Karpas-422 (cell line): ENCODE data around the gene PLA2G2E. TPM values are rescaled to one million over a fixed set of nuclear protein-coding genes. Genes with fewer than 3 reads are reported as not detected.
"Not testable (repeated sequence)": the region's sequence is repeated elsewhere in the genome, so short reads cannot be mapped to it uniquely, and the experiment has no call there.

Source experiments
- DNase-seq: peaks from one replicate; pipeline ENCODE4 v3.0.0-alpha.2; 2015
- H2AFZ ChIP-seq: fragments of 200-600 bp; sonication (generic); 2 replicates; pipeline ENCODE4 v1.6.1; 2014; ENCODE audit warnings: antibody characterized with exemption, low read length, mixed read lengths
- H3K27ac ChIP-seq: fragments of 200-600 bp; sonication (generic); 2 replicates; pipeline ENCODE4 v1.5.1; 2014; ENCODE audit warnings: mild to moderate bottlenecking, low read length, moderate library complexity
- H3K27me3 ChIP-seq: fragments of 200-600 bp; sonication (generic); 2 replicates; pipeline ENCODE4 v1.6.1; 2014; ENCODE audit warnings: low read length, mixed read lengths
- H3K36me3 ChIP-seq: fragments of 200-600 bp; sonication (generic); 2 replicates; pipeline ENCODE4 v1.6.1; 2014; ENCODE audit warnings: low read length, mixed read lengths; ENCODE audit not compliant: insufficient read depth
- H3K4me1 ChIP-seq: fragments of 200-600 bp; sonication (generic); 2 replicates; pipeline ENCODE4 v1.6.1; 2014; ENCODE audit warnings: mild to moderate bottlenecking, low read length, mixed read lengths
- H3K4me2 ChIP-seq: fragments of 200-600 bp; sonication (generic); 2 replicates; pipeline ENCODE4 v1.6.1; 2014; ENCODE audit warnings: low read length, low read depth, mild to moderate bottlenecking; ENCODE audit not compliant: poor library complexity, severe bottlenecking
- H3K4me3 ChIP-seq: fragments of 200-600 bp; sonication (generic); 2 replicates; pipeline ENCODE4 v1.5.1; 2014; ENCODE audit warnings: mild to moderate bottlenecking, antibody characterized with exemption, low read length, mixed read lengths
- H3K79me2 ChIP-seq: fragments of 200-600 bp; sonication (generic); 2 replicates; pipeline ENCODE4 v1.6.1; 2014; ENCODE audit warnings: mild to moderate bottlenecking, low read length, mixed read lengths
- H3K9ac ChIP-seq: fragments of 200-600 bp; sonication (generic); 2 replicates; pipeline ENCODE4 v1.6.0; 2014; ENCODE audit warnings: low read length
- H3K9me2 ChIP-seq: fragments of 200-600 bp; sonication (generic), shearing (Covaris generic); replicated peaks from 2 replicates; pipeline ENCODE4 v1.6.0; 2014; ENCODE audit warnings: mild to moderate bottlenecking, low read length, moderate library complexity; ENCODE audit not compliant: insufficient read depth
- H3K9me3 ChIP-seq: fragments of 300-700, 200-600 bp; sonication (generic); 2 replicates; pipeline ENCODE4 v1.6.1; 2014; ENCODE audit warnings: low read length, mixed read lengths
- H4K20me1 ChIP-seq: fragments of 200-600 bp; sonication (generic); 2 replicates; pipeline ENCODE4 v1.6.1; 2014; ENCODE audit warnings: mild to moderate bottlenecking, antibody characterized with exemption, low read length, low read depth; ENCODE audit not compliant: insufficient read depth
- total RNA-seq: library from RNA; depleted of rRNA; stranded (reverse); fragments of >200 nt; shearing (Covaris generic); gene quantifications from 2 replicates; pipeline ENCODE4 v1.2.3, GENCODE V29; 2014; ENCODE audit warnings: low replicate concordance

PLA2G2E gene
- total RNA-seq, 1 experiment from 2014 or later = not detected

GRCh38 chr1:19941206-19941568 lies 17.8 kb upstream of the PLA2G2E start:
- no peaks in the 10 kb centered on the region for H4K20me1 ChIP-seq
- H3K27me3 ChIP-seq = no peaks in the 10 kb centered on the region
- H3K4me1 ChIP-seq = no peaks in the 10 kb centered on the region
- no peaks in the 10 kb centered on the region for H3K79me2 ChIP-seq
- no peak overlapping the region for H3K27ac ChIP-seq
- H3K36me3 ChIP-seq = no peaks in the 10 kb centered on the region
- DNase-seq = no peak
- H2AFZ ChIP-seq = no peak overlapping the region
- H3K9me2 ChIP-seq = no peaks in the 10 kb centered on the region
- H3K4me3 ChIP-seq = no peak overlapping the region
- H3K9ac ChIP-seq = no peak overlapping the region
- no peak overlapping the region for H3K4me2 ChIP-seq
- H3K9me3 ChIP-seq = no peaks in the 10 kb centered on the region

DNA sequence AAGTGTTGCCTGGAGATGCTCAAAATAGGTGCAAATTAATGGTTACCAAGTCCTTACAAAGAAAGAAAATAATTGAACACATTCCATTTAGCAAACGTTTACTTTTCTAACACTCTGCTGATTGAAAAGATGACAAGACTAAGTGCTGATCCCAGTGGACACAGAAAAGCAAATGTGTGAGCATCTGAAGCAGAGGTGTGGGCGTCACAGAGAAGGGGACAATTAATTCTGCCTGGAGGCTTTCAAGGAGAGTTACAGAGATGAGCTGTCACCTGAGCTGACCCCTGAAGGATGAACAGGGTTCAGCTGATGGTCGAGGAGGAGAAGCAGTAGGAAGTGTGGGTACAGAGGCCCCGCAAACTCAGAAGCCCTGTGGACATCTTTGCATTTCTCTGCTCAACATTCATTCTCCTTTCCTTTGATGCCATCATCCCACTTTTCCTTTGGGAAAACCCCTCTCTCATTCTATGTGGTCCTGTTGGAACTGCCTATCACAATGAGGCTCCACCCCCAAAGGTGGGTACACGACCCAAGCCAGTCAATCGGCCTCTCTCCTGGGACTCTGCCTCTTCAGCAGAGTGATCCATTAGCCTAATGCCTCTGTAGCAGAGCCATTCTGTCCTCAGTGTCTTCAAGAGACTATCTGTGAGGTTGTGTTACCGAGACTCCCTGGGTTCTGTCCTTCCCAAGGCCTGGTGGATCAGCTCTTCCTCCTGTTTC lies 17.2 kb upstream of the PLA2G2E start:
- Histone ChIP-seq H3K27me3 (no peaks in the 10 kb centered on the region), H3K4me2 (no peak overlapping the region), H3K9me2 (no peaks in the 10 kb centered on the region), H3K4me1 (no peaks in the 10 kb centered on the region), H3K4me3 (no peak overlapping the region), H3K9ac (no peak overlapping the region), H3K36me3 (no peaks in the 10 kb centered on the region), H4K20me1 (no peaks in the 10 kb centered on the region), H3K79me2 (no peaks in the 10 kb centered on the region), H3K9me3 (no peaks in the 10 kb centered on the region), H3K27ac (no peak overlapping the region), H2AFZ (no peak overlapping the region)
- DNase-seq = no peak

DNA sequence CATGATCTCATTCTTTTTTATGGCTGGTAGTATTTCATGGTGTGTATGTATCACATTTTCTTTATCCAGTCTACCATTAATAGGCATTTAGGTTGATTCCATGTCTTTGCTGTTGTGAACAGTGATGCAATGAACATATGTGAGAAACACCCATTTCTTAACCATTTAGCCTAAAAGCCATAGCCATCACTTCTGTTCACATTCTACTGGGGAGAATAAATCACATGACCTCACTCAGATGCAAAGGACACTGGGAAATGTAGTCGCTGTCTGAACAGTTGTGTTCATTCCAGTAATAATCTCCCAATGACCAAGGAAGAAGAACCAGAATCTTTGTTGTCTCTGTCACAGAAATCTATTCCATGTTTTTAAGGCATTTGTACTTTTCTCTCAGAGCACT lies 15.1 kb upstream of the PLA2G2E start:
- Histone ChIP-seq H3K4me3 (no peak overlapping the region), H3K4me1 (no peaks in the 10 kb centered on the region), H3K36me3 (no peaks in the 10 kb centered on the region), H3K4me2 (no peak overlapping the region), H3K27me3 (no peaks in the 10 kb centered on the region), H3K9me3 (no peaks in the 10 kb centered on the region), H3K27ac (no peak overlapping the region), H4K20me1 (no peaks in the 10 kb centered on the region), H3K9ac (no peak overlapping the region), H3K79me2 (no peaks in the 10 kb centered on the region), H3K9me2 (no peaks in the 10 kb centered on the region), H2AFZ (no peak overlapping the region; the same call in 1 of the 2 replicates)
- peak; percentile 45 for DNase-seq

DNA sequence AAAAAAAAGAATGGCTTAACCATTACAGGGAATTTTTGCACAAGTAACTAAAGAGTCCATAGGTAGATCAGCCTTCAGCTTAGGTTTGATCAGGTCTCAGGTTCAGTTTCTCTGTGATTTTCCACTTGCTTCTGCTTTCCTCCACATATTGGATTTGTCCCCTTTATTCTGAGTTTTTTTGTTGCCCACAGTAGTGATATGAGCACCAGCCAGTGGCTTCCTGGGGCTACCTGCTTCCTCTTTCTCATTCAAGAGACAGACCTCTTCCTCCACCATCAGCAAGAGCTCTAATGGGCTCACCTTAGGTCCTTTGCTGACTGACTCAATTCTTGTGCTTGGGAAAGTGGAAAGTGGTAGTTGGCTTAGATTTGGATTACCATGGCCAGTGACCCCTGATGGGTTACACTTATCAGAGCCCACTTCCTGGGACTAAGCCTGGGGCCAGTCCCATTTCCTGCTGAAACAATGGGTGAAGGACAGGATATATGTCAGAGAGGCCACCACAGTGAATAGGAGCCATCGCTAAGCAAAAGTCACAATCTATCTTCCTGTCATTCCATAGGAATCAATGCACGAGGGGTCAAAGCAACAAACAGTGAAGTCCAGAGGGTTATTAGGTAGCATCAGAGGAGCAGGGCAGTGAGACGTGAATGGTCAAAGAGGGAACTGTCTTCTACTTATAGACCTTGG lies 12.8 kb upstream of the PLA2G2E start:
- Histone ChIP-seq H3K9ac (no peak overlapping the region), H3K4me3 (no peak overlapping the region), H3K4me1 (no peaks in the 10 kb centered on the region), H4K20me1 (no peaks in the 10 kb centered on the region), H3K79me2 (no peaks in the 10 kb centered on the region), H3K36me3 (no peaks in the 10 kb centered on the region), H3K9me3 (peaks cover 11% of the 10 kb centered on the region), H3K27ac (no peak overlapping the region), H3K4me2 (no peak overlapping the region), H3K9me2 (no peaks in the 10 kb centered on the region), H3K27me3 (no peaks in the 10 kb centered on the region; the same call in 1 of the 2 replicates), H2AFZ (no peak overlapping the region)
- DNase-seq = no peak

GRCh38 chr1:19934336-19934735 lies 10.9 kb upstream of the PLA2G2E start:
- H3K4me3 ChIP-seq = no peak overlapping the region
- no peak overlapping the region for H3K4me2 ChIP-seq
- no peaks in the 10 kb centered on the region for H3K4me1 ChIP-seq
- peaks cover 11% of the 10 kb centered on the region for H3K9me3 ChIP-seq
- H2AFZ ChIP-seq = no peak overlapping the region
- no peaks in the 10 kb centered on the region for H3K9me2 ChIP-seq
- H4K20me1 ChIP-seq = no peaks in the 10 kb centered on the region
- DNase-seq = no peak
- no peaks in the 10 kb centered on the region for H3K36me3 ChIP-seq
- H3K79me2 ChIP-seq = no peaks in the 10 kb centered on the region
- no peaks in the 10 kb centered on the region; the same call in 1 of the 2 replicates for H3K27me3 ChIP-seq
- H3K9ac ChIP-seq = no peak overlapping the region
- no peak overlapping the region for H3K27ac ChIP-seq

DNA sequence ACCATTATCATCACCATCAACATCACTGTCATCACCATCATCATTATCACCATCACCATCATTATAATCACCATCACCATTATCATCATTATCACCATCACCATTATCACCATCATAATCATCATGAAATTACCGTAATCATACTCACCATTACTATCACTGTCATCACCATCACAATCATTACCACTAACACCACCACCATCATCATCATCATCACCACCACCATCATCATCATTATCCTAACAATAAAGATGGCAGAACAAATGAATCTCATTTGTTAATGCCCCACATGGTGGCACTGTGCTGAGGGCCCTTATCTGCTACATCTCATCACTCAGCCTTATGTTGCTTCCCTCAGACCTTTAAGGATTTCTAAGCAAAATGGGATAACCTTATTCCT lies 9.4 kb upstream of the PLA2G2E start:
- Histone ChIP-seq H3K27me3 (no peaks in the 10 kb centered on the region; the same call in 1 of the 2 replicates), H3K9me2 (no peaks in the 10 kb centered on the region), H3K4me2 (no peak overlapping the region)

DNA sequence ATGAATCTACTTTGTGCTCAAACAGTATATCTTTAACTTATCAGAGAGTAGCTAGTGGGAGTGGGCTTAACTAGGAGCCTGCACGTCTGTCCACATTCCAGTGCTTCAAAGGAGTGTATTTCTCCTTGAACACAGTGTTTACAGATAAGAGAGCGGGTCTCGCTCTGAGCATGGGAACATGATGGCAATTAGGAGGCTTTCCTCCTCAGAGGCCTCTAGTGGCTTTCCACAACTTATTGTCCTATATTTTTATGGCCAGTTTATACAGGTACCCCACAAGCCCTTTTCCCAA lies 3.7 kb upstream of the PLA2G2E start:
- not testable (repeated sequence) for H3K79me2 ChIP-seq, H3K9me3 ChIP-seq, H3K27me3 ChIP-seq, H3K4me1 ChIP-seq, H3K9me2 ChIP-seq, H4K20me1 ChIP-seq, DNase-seq, H2AFZ ChIP-seq, H3K27ac ChIP-seq, H3K4me3 ChIP-seq, H3K4me2 ChIP-seq, H3K36me3 ChIP-seq, H3K9ac ChIP-seq

More for the DNA sequence above, 9.4 kb upstream of the PLA2G2E start:
- no peak overlapping the region for H3K4me3 ChIP-seq
- H3K4me1 ChIP-seq = no peaks in the 10 kb centered on the region
- no peaks in the 10 kb centered on the region for H4K20me1 ChIP-seq
- H2AFZ ChIP-seq = no peak overlapping the region
- H3K9me3 ChIP-seq = peaks cover 11% of the 10 kb centered on the region
- no peak overlapping the region for H3K9ac ChIP-seq
- DNase-seq = no peak
- H3K36me3 ChIP-seq = no peaks in the 10 kb centered on the region
- no peaks in the 10 kb centered on the region for H3K79me2 ChIP-seq
- H3K27ac ChIP-seq = no peak overlapping the region

GRCh38 chr1:19926296-19927129 lies 3.1 kb upstream of the PLA2G2E start:
- Histone ChIP-seq H4K20me1 (no peaks in the 10 kb centered on the region), H3K79me2 (no peaks in the 10 kb centered on the region), H3K9me3 (peaks cover 3% of the 10 kb centered on the region; the same call in 1 of the 2 replicates), H2AFZ (no peak overlapping the region), H3K4me2 (no peak overlapping the region), H3K9me2 (no peaks in the 10 kb centered on the region), H3K4me3 (no peak overlapping the region), H3K9ac (no peak overlapping the region), H3K36me3 (no peaks in the 10 kb centered on the region), H3K4me1 (no peaks in the 10 kb centered on the region), H3K27me3 (no peaks in the 10 kb centered on the region; the same call in 1 of the 2 replicates), H3K27ac (no peak overlapping the region)
- no peak for DNase-seq
